ENCODE results near the gene IL4R. TPM values are rescaled to one million over a fixed set of nuclear protein-coding genes. Genes with fewer than 3 reads are reported as not detected.
A peak's percentile ranks its signal among the peaks of the same experiment; 100 is the strongest.

IL4R gene
- total RNA-seq, 1 experiment from 2014 or later = 28.6 TPM

DNA sequence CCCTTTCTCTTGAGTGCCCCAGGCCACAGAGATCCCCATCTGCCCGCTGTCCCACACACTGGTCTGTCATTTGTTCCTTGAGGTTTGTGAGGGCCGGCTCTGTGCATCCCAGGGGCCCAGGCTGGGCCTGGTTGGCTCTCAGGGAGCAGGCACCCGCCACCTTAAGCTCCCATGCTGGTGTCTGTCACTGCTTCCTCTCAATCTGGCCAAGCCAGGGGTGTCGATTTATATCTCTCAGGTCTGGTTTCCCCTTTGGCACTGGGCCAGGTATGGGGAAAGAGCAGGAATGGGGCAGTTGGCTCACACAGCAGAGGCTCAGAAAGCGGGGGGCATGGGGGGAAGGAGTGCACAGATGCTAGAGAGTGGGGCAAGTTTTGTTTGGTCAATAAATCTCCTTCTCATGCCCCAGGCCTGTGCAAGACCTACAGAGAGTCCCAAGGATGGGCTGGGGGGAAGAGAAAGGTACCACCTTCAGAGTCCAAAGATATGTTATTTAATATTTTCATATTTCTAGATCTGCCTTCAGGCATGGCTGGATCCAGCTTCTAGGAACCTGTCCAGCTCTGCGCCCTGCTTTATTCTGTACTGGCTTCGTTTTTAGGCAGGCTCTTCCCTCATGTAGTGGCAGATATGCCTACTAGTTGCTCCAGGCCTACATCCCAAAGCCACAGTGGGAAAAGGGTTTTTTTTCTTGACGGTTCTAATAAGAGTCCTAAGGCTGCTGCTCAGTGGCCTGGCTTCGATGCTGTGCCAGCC, 34.3 kb downstream of the IL4R start:
- Histone ChIP-seq H3K23ac (ENCODE audit: insufficient read length, low read depth, low read length) (no peak overlapping the region), H3K4me2 (ENCODE audit: insufficient read depth, insufficient read length, low read length) (no peak overlapping the region), H3K9ac (ENCODE audit: extremely low read depth, insufficient read length, low read length) (no peak overlapping the region), H3K14ac (ENCODE audit: insufficient read depth, low read length) (no peak overlapping the region), H3K27ac (ENCODE audit: insufficient read length, low read depth, low read length) (no peak overlapping the region), H2AK5ac (ENCODE audit: insufficient read length, low read length) (no peak overlapping the region), H2BK120ac (ENCODE audit: low read depth, low read length, poor library complexity, severe bottlenecking) (no peak overlapping the region), H3K56ac (ENCODE audit: insufficient read length, low read depth, low read length) (no peak overlapping the region), H3K23me2 (ENCODE audit: insufficient read length, low read depth, low read length, poor library complexity, severe bottlenecking) (no peaks in the 10 kb centered on the region), H2BK15ac (ENCODE audit: low read depth, low read length) (peak overlapping the region; percentile 99; the same call in 1 of the 2 replicates), H3K27me3 (ENCODE audit: insufficient read depth, low read length) (no peaks in the 10 kb centered on the region), H3K9me3 (ENCODE audit: control insufficient read depth, low read depth, low read length) (peaks cover 7% of the 10 kb centered on the region), H4K20me1 (ENCODE audit: control insufficient read depth, insufficient read depth, insufficient read length) (no peaks in the 10 kb centered on the region), H3K18ac (ENCODE audit: insufficient read length, low read depth, low read length) (no peak overlapping the region), H3T11ph (ENCODE audit: low read length) (no peak overlapping the region), H4K5ac (ENCODE audit: insufficient read length, low read depth, low read length) (no peak overlapping the region), H3K79me1 (ENCODE audit: insufficient read depth, low read depth, low read length, poor library complexity, severe bottlenecking) (no peaks in the 10 kb centered on the region), H2AFZ (ENCODE audit: low read length) (no peak overlapping the region), H2BK12ac (ENCODE audit: insufficient read length, low read depth, low read length) (no peak overlapping the region), H4K8ac (replicated peaks; ENCODE audit: insufficient read length, low read depth, low read length) (no peak overlapping the region), H3K4ac (ENCODE audit: low read depth, low read length) (no peak overlapping the region), H3K4me1 (ENCODE audit: insufficient read depth, low read length) (no peaks in the 10 kb centered on the region), H3K79me2 (ENCODE audit: insufficient read depth, low read length) (no peaks in the 10 kb centered on the region), H4K91ac (ENCODE audit: insufficient read length, low read depth, low read length) (no peak overlapping the region), H2BK20ac (ENCODE audit: low read depth, low read length, poor library complexity, severe bottlenecking) (no peak overlapping the region), H2BK5ac (ENCODE audit: insufficient read length, low read length) (no peak overlapping the region)
- Mint-ChIP-seq H3K4me3 (no peak overlapping the region), H3K36me3 (ENCODE audit: insufficient read depth in 1 of 3, low read depth in 3 of 3) (peaks cover 20 to 50% (median 37%) of the 10 kb centered on the region in 3 experiments), H3K27ac (peak overlapping the region in 1 of 3 experiments; percentile 53; a peak in 1 of 7 replicates), H3K9me3 (no peaks in the 10 kb centered on the region), H3K27me3 (ENCODE audit: low read depth) (no peaks in the 10 kb centered on the region), H3K4me1 (peaks cover 6 to 9% of the 10 kb centered on the region in 2 experiments; a peak in 3 of 4 replicates)
- no peak for DNase-seq
- no CpG with 5 or more reads among the region's 9 CpGs for WGBS (ENCODE audit: extremely low coverage, insufficient read length, low lambda C conversion rate)
- TF ChIP-seq, protein P1, sequence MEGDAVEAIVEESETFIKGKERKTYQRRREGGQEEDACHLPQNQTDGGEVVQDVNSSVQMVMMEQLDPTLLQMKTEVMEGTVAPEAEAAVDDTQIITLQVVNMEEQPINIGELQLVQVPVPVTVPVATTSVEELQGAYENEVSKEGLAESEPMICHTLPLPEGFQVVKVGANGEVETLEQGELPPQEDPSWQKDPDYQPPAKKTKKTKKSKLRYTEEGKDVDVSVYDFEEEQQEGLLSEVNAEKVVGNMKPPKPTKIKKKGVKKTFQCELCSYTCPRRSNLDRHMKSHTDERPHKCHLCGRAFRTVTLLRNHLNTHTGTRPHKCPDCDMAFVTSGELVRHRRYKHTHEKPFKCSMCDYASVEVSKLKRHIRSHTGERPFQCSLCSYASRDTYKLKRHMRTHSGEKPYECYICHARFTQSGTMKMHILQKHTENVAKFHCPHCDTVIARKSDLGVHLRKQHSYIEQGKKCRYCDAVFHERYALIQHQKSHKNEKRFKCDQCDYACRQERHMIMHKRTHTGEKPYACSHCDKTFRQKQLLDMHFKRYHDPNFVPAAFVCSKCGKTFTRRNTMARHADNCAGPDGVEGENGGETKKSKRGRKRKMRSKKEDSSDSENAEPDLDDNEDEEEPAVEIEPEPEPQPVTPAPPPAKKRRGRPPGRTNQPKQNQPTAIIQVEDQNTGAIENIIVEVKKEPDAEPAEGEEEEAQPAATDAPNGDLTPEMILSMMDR (conservative IDR thresholded peaks at IDR 0.05) = no peak
